H9 (cell line): ENCODE results near the gene STX5. TPM values are rescaled to one million over a fixed set of nuclear protein-coding genes. Genes with fewer than 3 reads are reported as not detected.

ENCODE experiments used
- DNase-seq: peaks from one replicate; pipeline ENCODE4 v3.0.0-alpha.2; 2017
- H2AFZ ChIP-seq: one replicate; pipeline ENCODE4 v1.6.1; 2013; ENCODE audit warnings: mild to moderate bottlenecking, low read length, control low read depth, moderate library complexity
- H2AK5ac ChIP-seq: 2 replicates; pipeline ENCODE4 v1.6.1; 2013; ENCODE audit warnings: low read length, control low read depth, mixed read lengths; ENCODE audit not compliant: insufficient read length
- H2BK120ac ChIP-seq: one replicate; pipeline ENCODE4 v1.6.1; 2013; ENCODE audit warnings: low read depth, mild to moderate bottlenecking, low read length, control low read depth, inconsistent platforms; ENCODE audit not compliant: poor library complexity, severe bottlenecking
- H2BK12ac ChIP-seq: 2 replicates; pipeline ENCODE4 v1.6.1; 2013; ENCODE audit warnings: low read length, control low read depth, mixed read lengths, low read depth; ENCODE audit not compliant: insufficient read length
- H2BK15ac ChIP-seq: 2 replicates; pipeline ENCODE4 v1.6.1; 2013; ENCODE audit warnings: low read depth, low read length, control low read depth
- H2BK20ac ChIP-seq: one replicate; pipeline ENCODE4 v1.6.1; 2013; ENCODE audit warnings: low read depth, mild to moderate bottlenecking, low read length, control low read depth, inconsistent platforms; ENCODE audit not compliant: poor library complexity, severe bottlenecking
- H2BK5ac ChIP-seq: 2 replicates; pipeline ENCODE4 v1.6.1; 2013; ENCODE audit warnings: low read length, control low read depth, mixed read lengths; ENCODE audit not compliant: insufficient read length
- H3K14ac ChIP-seq: 2 replicates; pipeline ENCODE4 v1.6.1; 2013; ENCODE audit warnings: low read length, control low read depth; ENCODE audit not compliant: insufficient read depth
- H3K18ac ChIP-seq: 2 replicates; pipeline ENCODE4 v1.6.1; 2013; ENCODE audit warnings: low read depth, mild to moderate bottlenecking, mixed read lengths, low read length, control low read depth; ENCODE audit not compliant: insufficient read length
- H3K23ac ChIP-seq: 2 replicates; pipeline ENCODE4 v1.6.1; 2013; ENCODE audit warnings: low read length, control low read depth, mixed read lengths, low read depth; ENCODE audit not compliant: insufficient read length
- H3K23me2 ChIP-seq: 2 replicates; pipeline ENCODE4 v1.6.1; 2013; ENCODE audit warnings: low read depth, mild to moderate bottlenecking, mixed read lengths, low read length, control low read depth; ENCODE audit not compliant: insufficient read length, poor library complexity, severe bottlenecking
- H3K27ac ChIP-seq: 2 replicates; pipeline ENCODE4 v1.5.1; 2013; ENCODE audit warnings: low read length, control low read depth, mixed read lengths, low read depth; ENCODE audit not compliant: insufficient read length
- H3K27me3 ChIP-seq: 2 replicates; pipeline ENCODE4 v1.6.1; 2013; ENCODE audit warnings: low read length, control low read depth, inconsistent platforms; ENCODE audit not compliant: insufficient read depth
- H3K4ac ChIP-seq: 2 replicates; pipeline ENCODE4 v1.6.1; 2013; ENCODE audit warnings: low read depth, mild to moderate bottlenecking, control low read depth, inconsistent platforms, low read length, moderate library complexity
- H3K4me1 ChIP-seq: 2 replicates; pipeline ENCODE4 v1.6.1; 2013; ENCODE audit warnings: low read length, control low read depth, inconsistent platforms; ENCODE audit not compliant: insufficient read depth
- H3K4me2 ChIP-seq: 2 replicates; pipeline ENCODE4 v1.6.1; 2013; ENCODE audit warnings: low read length, control low read depth, mixed read lengths; ENCODE audit not compliant: insufficient read length, insufficient read depth
- H3K56ac ChIP-seq: 2 replicates; pipeline ENCODE4 v1.6.1; 2013; ENCODE audit warnings: low read depth, mild to moderate bottlenecking, mixed read lengths, low read length, control low read depth; ENCODE audit not compliant: insufficient read length
- H3K79me1 ChIP-seq: 2 replicates; pipeline ENCODE4 v1.6.1; 2013; ENCODE audit warnings: low read depth, mild to moderate bottlenecking, moderate library complexity, low read length, control low read depth, inconsistent platforms; ENCODE audit not compliant: insufficient read depth, poor library complexity, severe bottlenecking
- H3K79me2 ChIP-seq: 2 replicates; pipeline ENCODE4 v1.6.1; 2013; ENCODE audit warnings: low read length, control low read depth, inconsistent platforms; ENCODE audit not compliant: insufficient read depth
- H3K9ac ChIP-seq: 2 replicates; pipeline ENCODE4 v1.6.1; 2013; ENCODE audit warnings: low read length, control low read depth, mixed read lengths; ENCODE audit not compliant: insufficient read length; ENCODE audit errors: extremely low read depth
- H3K9me3 ChIP-seq: one replicate; pipeline ENCODE4 v1.6.1; 2013; ENCODE audit warnings: low read depth, low read length, inconsistent platforms; ENCODE audit not compliant: control insufficient read depth
- H3T11ph ChIP-seq: one replicate; pipeline ENCODE4 v1.6.1; 2013; ENCODE audit warnings: mild to moderate bottlenecking, low read length, control low read depth, inconsistent platforms
- H4K20me1 ChIP-seq: one replicate; pipeline ENCODE4 v1.6.1; 2013; ENCODE audit not compliant: control insufficient read depth, insufficient read length, insufficient read depth
- H4K5ac ChIP-seq: 2 replicates; pipeline ENCODE4 v1.6.1; 2013; ENCODE audit warnings: low read depth, mild to moderate bottlenecking, mixed read lengths, low read length, control low read depth; ENCODE audit not compliant: insufficient read length
- H4K8ac ChIP-seq: replicated peaks from 2 replicates; pipeline ENCODE4 v1.6.1; 2013; ENCODE audit warnings: low read length, control low read depth, mixed read lengths, low read depth; ENCODE audit not compliant: insufficient read length
- H4K91ac ChIP-seq: 2 replicates; pipeline ENCODE4 v1.6.1; 2013; ENCODE audit warnings: low read depth, mild to moderate bottlenecking, moderate library complexity, mixed read lengths, low read length, control low read depth; ENCODE audit not compliant: insufficient read length
- H3K27ac Mint-ChIP-seq, 3 experiments: 2 replicates in 2 of 3; 3 replicates in 1 of 3; pipeline ENCODE4 v1.8.0; 2020 to 2021; ENCODE audit warnings: mixed read lengths in 3 of 3, mild to moderate bottlenecking in 1 of 3, moderate library complexity in 1 of 3
- H3K27me3 Mint-ChIP-seq: 2 replicates; pipeline ENCODE4 v1.8.0; 2021; ENCODE audit warnings: low read depth, mild to moderate bottlenecking, moderate library complexity, mixed read lengths
- H3K36me3 Mint-ChIP-seq, 3 experiments: 2 replicates in 2 of 3; 3 replicates in 1 of 3; pipeline ENCODE4 v1.8.0; 2020 to 2021; ENCODE audit warnings: low read depth in 3 of 3, mixed read lengths in 3 of 3; ENCODE audit not compliant: insufficient read depth in 1 of 3
- H3K4me1 Mint-ChIP-seq, 2 experiments: 2 replicates each; pipeline ENCODE4 v1.8.0; 2020; ENCODE audit warnings: mixed read lengths in 2 of 2
- H3K4me3 Mint-ChIP-seq, 2 experiments: 2 replicates in 1 of 2; 3 replicates in 1 of 2; pipeline ENCODE4 v1.8.0; 2020 to 2021; ENCODE audit warnings: mild to moderate bottlenecking in 2 of 2, mixed read lengths in 2 of 2, moderate library complexity in 1 of 2
- H3K9me3 Mint-ChIP-seq, 2 experiments: 2 replicates in 1 of 2; 3 replicates in 1 of 2; pipeline ENCODE4 v1.8.0; 2020; ENCODE audit warnings: mild to moderate bottlenecking in 2 of 2, mixed read lengths in 2 of 2, moderate library complexity in 1 of 2
- WGBS: extraction: QIAGEN DNeasy Blood & Tissue Kit; methylation state at CpG from one replicate; pipeline ENCODE4 v1.1.7; 2013; ENCODE audit warnings: missing lambda C conversion rate, low lambda C conversion rate, mixed read lengths; ENCODE audit not compliant: insufficient read length; ENCODE audit errors: extremely low coverage; 5-methylcytosine and 5-hydroxymethylcytosine counted together
- total RNA-seq: library from RNA; stranded (reverse); gene quantifications from 2 replicates; pipeline ENCODE4 v1.2.1, GENCODE V29; 2021
- TF ChIP-seq, protein P1 (sequence below): fragments of 200-600 bp; sonication (generic); conservative IDR thresholded peaks from 3 replicates; pipeline ENCODE4 v1.8.0; 2021; ENCODE audit warnings: antibody characterized with exemption, mild to moderate bottlenecking

The STX5 gene
- total RNA-seq, 1 experiment from 2014 or later: 33.5 TPM

- no peaks in the 10 kb centered on the region for H4K20me1 ChIP-seq
- Mint-ChIP-seq H3K4me1 (peaks cover 19 to 20% of the 10 kb centered on the region in 2 experiments), H3K27ac (peak overlapping the region; percentile 55 to 95 (median 80); a peak in 3 of 7 replicates), H3K9me3 (no peaks in the 10 kb centered on the region), H3K36me3 (peaks cover 30 to 48% (median 39%) of the 10 kb centered on the region in 3 experiments; a peak in 6 of 7 replicates), H3K27me3 (no peaks in the 10 kb centered on the region; the same call in 1 of the 2 replicates), H3K4me3 (peak overlapping the region; percentile 96 to 99)
- no peaks in the 10 kb centered on the region for H3K27me3 ChIP-seq
- H3T11ph ChIP-seq: no peak overlapping the region
- H4K5ac ChIP-seq: no peak overlapping the region
- no peaks in the 10 kb centered on the region for H3K4me1 ChIP-seq
- peaks cover 2% of the 10 kb centered on the region for H3K79me1 ChIP-seq
- H4K91ac ChIP-seq: no peak overlapping the region
- TF ChIP-seq, protein P1, sequence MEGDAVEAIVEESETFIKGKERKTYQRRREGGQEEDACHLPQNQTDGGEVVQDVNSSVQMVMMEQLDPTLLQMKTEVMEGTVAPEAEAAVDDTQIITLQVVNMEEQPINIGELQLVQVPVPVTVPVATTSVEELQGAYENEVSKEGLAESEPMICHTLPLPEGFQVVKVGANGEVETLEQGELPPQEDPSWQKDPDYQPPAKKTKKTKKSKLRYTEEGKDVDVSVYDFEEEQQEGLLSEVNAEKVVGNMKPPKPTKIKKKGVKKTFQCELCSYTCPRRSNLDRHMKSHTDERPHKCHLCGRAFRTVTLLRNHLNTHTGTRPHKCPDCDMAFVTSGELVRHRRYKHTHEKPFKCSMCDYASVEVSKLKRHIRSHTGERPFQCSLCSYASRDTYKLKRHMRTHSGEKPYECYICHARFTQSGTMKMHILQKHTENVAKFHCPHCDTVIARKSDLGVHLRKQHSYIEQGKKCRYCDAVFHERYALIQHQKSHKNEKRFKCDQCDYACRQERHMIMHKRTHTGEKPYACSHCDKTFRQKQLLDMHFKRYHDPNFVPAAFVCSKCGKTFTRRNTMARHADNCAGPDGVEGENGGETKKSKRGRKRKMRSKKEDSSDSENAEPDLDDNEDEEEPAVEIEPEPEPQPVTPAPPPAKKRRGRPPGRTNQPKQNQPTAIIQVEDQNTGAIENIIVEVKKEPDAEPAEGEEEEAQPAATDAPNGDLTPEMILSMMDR: no peak
- H3K14ac ChIP-seq: no peak overlapping the region
- DNase-seq: no peak
- WGBS: no CpG with 5 or more reads among the region's 14 CpGs
- no peak overlapping the region for H2BK12ac ChIP-seq
- no peak overlapping the region for H2AK5ac ChIP-seq
- no peak overlapping the region for H3K4ac ChIP-seq
- no peak overlapping the region for H4K8ac ChIP-seq
- H3K23me2 ChIP-seq: peaks cover 9% of the 10 kb centered on the region
- H3K9ac ChIP-seq: peak overlapping the region; percentile 54
- H3K79me2 ChIP-seq: peaks cover 6% of the 10 kb centered on the region; the same call in 1 of the 2 replicates
- no peak overlapping the region for H3K56ac ChIP-seq
- no peak overlapping the region for H2BK20ac ChIP-seq
- no peak overlapping the region for H3K27ac ChIP-seq
- no peak overlapping the region for H2BK5ac ChIP-seq
- H3K9me3 ChIP-seq: no peaks in the 10 kb centered on the region
- no peak overlapping the region for H2BK15ac ChIP-seq
- H2BK120ac ChIP-seq: no peak overlapping the region
- no peak overlapping the region for H3K23ac ChIP-seq
- H3K4me2 ChIP-seq: peak overlapping the region; percentile 74
- no peak overlapping the region for H2AFZ ChIP-seq
- no peak overlapping the region for H3K18ac ChIP-seq
Measured at GRCh38 chr11:62804310-62805075, 27.4 kb downstream of the STX5 start.
